NCI-H1092 treated with DMSO at 0.1 percent for 48 hours (cell line): ENCODE measurements around the gene FRA10AC1.

ENCODE experiments used
- DNase-seq: peaks from one replicate; lab custom pipeline; 2025; lab: John Stamatoyannopoulos, UW

The FRA10AC1 gene, protein sequence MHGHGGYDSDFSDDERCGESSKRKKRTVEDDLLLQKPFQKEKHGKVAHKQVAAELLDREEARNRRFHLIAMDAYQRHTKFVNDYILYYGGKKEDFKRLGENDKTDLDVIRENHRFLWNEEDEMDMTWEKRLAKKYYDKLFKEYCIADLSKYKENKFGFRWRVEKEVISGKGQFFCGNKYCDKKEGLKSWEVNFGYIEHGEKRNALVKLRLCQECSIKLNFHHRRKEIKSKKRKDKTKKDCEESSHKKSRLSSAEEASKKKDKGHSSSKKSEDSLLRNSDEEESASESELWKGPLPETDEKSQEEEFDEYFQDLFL

GRCh38 chr10:93702210-93703001 is at the start of gene FRA10AC1:
Gene FRA10AC1, minus strand, starts transcription at chr10:93702592. Its CDS starts 2,486 bp downstream, at chr10:93700106.
- DNase-seq: peak; percentile 86

DNA sequence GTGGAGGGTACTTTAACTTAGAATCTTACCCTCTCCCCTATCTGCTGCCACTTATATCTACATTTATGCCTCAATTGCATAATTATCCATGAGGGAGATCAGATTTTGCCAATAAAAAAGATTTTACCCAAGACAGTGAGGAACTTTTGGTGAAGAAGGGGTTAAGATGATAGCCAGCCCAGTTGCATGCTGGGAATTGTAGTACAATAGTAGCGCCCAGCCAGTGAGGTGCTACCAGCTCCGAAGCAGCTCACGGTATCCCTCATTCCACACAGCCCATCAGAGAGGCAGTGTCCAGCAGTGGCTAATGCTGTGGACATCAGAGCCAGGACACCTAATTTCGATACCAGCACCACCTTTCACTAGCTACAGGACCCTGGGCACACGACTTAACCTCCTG is 49.4 kb upstream of the FRA10AC1 start:
- DNase-seq: no peak

DNA sequence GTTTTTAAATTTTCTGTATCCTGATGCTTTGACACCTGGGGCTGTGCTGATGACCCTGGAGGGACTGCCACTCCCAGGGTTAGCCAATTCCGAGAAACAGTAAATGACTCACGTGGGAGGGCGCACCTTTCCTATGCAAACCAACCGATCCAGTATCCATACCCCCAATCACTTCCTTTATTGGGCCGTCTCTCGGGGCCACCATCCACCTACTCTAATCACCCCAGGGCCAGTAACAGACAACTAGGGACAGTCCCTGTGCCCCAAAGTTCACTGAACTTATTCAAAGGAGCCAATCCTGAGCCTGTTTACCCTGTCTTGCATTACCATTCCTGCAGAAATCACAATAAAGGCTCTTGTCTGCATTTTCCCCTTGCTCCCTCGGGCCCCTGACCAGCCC is 48.7 kb upstream of the FRA10AC1 start:
- no peak for DNase-seq

DNA sequence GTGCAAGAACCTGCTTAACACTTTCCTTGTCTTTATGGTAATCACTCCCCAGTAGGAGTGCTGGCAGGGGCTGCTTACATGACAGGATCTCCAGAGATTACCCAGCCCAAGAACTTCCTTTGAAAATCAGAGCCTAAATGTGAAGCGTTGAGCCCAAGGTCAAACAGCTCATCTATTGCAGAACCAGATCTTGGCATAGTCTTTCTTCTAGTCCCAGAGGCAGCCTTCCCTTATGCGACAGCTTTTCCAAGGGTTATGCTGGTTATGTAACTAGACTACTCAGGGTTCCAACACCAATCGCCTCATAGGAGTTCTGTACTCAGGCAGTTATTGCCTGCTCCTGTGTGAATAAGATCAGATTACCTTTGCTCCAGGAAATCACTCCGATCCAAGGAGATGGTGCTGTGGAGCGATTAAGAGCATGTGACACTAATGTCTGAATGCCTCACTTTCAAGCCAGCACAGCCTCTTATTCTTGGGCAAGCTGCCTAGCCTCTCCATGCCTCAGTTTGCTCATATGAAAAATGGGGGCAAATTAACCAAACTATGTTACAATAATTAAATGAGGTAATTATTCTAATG is 46.9 kb upstream of the FRA10AC1 start:
- no peak for DNase-seq

DNA sequence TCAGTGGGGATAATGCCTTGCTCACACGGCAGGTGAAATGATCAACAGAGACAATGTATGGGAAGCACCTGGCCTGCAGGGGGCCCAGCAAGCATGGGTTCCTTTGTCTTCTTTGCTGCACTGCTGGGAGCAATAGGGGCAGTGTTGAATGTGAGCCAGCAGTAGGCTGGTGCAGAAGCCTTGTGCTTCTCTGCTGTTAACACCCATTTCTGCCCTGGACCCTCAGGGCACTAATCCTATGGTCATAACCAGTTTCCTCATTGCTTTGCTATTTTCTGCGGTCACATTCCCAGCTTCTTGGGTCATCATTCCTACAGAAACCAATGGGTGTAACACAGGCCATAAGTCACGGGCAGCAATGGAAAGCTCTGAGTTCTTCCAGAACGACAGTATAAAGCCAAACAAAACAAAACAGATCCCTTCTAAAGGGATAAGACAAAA is 44.5 kb upstream of the FRA10AC1 start:
- no peak for DNase-seq

GRCh38 chr10:93745408-93746065 is 43.1 kb upstream of the FRA10AC1 start:
- no peak for DNase-seq

DNA sequence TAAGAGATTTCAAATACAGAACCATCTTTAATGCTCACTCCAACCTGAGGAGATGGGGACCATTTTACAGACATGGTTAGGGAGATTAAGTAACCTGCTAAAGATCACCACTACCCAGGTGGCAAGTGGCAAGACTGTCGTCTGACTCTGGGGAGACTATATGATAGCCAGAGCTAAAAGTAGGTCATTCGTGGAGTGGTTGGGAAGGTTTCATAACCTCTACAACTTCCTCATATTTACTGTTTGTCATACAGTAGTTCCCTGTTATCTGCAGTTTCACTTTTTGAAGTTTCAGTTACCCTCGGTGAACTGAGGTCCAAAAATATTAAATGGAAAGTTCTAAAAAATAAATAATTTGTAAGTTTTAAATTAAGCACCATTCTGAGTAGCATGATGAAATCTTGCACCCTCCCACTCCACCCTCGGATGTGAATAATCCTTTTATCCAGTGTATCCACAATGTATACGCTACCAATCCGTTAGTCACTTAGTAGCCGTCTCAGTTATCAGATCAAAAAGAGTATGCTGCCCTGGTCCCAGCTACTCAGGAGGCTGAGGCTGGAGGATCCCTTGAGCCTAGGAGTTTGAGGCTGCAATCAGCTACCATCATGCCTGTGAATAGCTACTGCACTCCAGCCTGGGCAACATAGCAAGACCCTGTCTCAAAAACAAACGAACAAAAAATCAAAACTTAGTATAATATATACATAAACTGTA is 40.4 kb upstream of the FRA10AC1 start:
- DNase-seq: no peak

DNA sequence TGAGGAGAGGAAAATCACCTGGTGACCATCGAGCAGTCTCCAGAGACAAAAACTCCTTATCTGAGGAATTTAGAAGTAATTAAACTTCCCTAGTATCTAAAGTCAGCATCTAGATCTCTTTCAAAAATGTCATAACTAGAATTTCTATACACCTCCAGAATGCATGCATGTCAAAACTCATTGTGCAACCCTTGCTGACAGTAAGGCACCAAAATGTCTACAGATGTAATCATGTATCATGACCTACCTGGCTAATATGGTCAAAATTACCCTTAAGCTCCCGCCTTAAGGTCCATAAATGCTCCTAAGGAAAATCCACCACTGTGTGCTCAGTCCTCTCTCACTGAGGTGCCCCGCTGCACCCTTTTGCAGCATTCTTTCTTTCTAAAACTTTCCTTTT is 39.0 kb upstream of the FRA10AC1 start:
- no peak for DNase-seq

- no peak for DNase-seq
Observed at GRCh38 chr10:93726024-93726423, 23.6 kb upstream of the FRA10AC1 start.

DNA sequence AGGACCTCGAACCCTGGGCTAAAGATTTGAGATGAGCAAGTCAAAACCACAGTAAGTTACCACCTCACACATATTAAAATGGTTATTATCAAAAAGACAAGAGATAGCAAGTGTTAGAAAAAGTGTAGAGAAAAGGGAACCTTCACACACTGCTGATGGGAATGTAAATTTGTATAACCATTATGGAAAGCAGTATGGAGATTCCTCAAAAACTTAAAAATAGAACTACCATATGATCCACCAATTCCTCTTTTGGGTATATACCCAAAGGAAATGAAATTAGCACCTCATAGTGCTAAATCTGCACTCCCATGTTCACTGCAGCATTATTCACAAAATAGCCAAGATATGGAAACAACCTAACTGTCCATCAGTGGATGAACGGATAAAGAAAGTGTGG is 20.8 kb upstream of the FRA10AC1 start:
- DNase-seq: no peak

GRCh38 chr10:93722550-93722949 is 20.2 kb upstream of the FRA10AC1 start:
- no peak for DNase-seq

GRCh38 chr10:93719901-93720300 is 17.5 kb upstream of the FRA10AC1 start:
- DNase-seq: no peak

- no peak for DNase-seq
Observed at GRCh38 chr10:93718937-93719725, 16.7 kb upstream of the FRA10AC1 start.

DNA sequence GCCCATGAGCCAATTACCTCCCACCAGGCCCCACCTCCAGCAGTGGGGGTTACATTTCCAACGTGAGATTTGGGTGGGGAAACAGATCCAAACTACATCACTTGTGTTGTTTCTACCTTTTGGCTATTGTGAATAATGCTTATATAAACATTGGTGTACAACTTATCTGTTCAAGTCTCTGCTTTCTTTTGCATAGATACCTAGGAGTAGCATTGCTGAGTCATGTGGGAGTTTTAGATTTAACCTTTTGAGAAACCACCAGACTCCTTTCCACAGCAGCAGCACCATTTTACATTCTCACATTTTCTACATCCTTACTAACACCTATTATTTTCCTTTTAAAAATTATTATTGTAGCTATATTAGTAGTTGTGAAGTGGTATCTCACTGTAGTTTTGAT is 14.4 kb upstream of the FRA10AC1 start:
- DNase-seq: no peak

- DNase-seq: no peak
Observed at GRCh38 chr10:93715345-93715744, 13.0 kb upstream of the FRA10AC1 start.

GRCh38 chr10:93712593-93712992 is 10.2 kb upstream of the FRA10AC1 start:
- no peak for DNase-seq

DNA sequence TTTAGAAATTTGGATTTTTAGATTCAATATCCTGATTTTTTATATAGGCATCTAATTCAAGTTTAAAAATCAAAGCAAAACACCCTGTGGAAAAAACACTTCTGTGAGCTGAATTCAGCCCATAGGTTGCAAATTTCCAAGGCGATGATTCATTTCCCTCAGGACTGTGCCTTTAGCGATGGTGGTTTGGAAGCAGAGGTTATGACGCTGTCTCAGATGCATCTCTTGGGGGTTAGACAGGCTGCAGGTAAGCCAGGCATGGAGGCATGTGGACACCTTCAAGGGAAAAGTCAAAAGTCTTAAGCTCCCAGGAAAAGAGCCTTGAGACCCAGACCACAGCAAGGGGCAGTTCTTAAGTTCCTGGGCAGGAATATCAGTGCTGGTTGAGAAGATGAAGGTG is 9.5 kb upstream of the FRA10AC1 start:
- DNase-seq: no peak

- no peak for DNase-seq
Observed at GRCh38 chr10:93710333-93710909, 8.0 kb upstream of the FRA10AC1 start.

DNA sequence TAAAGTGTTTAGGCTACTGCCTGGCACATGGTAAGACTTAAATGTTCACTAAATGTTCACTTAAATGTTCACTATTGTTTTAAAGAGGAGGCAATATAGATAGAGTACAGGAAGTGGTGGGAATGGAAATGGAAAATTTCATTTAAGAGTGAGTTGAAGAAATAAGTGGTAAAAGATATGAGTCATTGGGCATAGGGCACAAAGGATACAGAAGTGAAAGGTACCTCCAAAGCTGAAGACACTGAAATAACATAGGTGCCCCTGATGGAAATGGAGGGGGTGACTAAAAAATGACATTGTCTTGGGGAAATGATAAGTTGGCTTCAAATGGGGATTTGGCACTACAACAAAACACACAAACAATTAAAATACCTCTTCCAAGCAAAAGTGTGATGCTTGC is 5.2 kb upstream of the FRA10AC1 start:
- DNase-seq: no peak

DNA sequence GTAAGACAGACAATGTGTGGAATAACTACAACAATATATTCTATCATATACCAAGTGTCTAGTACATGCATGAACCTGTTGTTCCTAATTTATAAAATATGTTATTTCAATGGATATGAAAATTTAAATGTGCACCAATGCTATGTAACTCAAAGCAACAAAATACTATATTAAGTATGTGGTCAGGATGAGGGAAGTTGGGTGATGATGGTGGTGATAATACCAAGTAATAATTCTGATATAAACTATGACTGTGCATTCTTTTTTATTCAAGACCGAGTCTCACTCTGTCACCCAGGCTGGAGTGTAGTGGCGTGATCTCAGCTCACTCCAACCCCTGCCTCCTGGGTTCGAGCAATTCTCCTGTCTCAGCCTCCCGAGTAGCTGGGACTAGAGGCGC is 2.1 kb upstream of the FRA10AC1 start:
- no peak for DNase-seq

DNA sequence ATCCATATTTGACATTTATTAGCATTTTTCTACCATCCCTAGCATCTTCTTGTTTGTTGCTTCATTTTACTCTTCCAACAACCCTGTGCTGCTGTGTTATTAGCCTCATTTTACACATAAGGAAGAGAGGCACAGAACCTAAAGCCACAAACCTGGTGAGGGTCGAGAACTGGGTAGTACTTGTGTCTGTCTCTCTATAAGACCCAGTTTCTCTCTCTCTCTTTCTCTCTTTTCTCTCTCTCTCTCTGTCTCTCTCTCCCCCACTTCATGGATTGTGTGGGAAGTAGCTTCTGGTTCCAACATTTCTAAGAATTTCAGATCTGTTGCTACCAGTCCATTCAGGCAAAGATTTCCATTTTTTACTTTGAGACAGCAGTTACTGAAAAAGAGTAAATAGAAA is 1.4 kb upstream of the FRA10AC1 start:
- DNase-seq: no peak
